T-helper 2 cell treated with Interferon-gamma antibody and Interleukin-4, amounts not matched to agents 5 μg/mL and 100 μg/mL, for 36 hours (primary cell): ENCODE data around the gene TOR2A.

Experiments used
- DNase-seq: peaks from one replicate; pipeline ENCODE4 v3.0.0; 2021; ENCODE audit warnings: low spot score
- H3K27ac Mint-ChIP-seq: one replicate; pipeline ENCODE4 v1.8.0; 2021; ENCODE audit warnings: mild to moderate bottlenecking, mixed read lengths
- H3K27me3 Mint-ChIP-seq: one replicate; pipeline ENCODE4 v1.8.0; 2021; ENCODE audit warnings: low read depth, mixed read lengths
- H3K36me3 Mint-ChIP-seq: one replicate; pipeline ENCODE4 v1.8.0; 2021; ENCODE audit warnings: low read depth, mixed read lengths
- H3K4me1 Mint-ChIP-seq: one replicate; pipeline ENCODE4 v1.8.0; 2021; ENCODE audit warnings: low read depth, mixed read lengths
- H3K4me3 Mint-ChIP-seq: one replicate; pipeline ENCODE4 v1.8.0; 2022; ENCODE audit warnings: mild to moderate bottlenecking, moderate library complexity, mixed read lengths
- H3K9me3 Mint-ChIP-seq: one replicate; pipeline ENCODE4 v1.8.0; 2021; ENCODE audit warnings: mixed read lengths

Gene TOR2A

GRCh38 chr9:127773272-127773671, 38.2 kb upstream of the TOR2A start:
- Mint-ChIP-seq H3K36me3 (peaks cover 68% of the 10 kb centered on the region), H3K27me3 (no peaks in the 10 kb centered on the region), H3K9me3 (no peaks in the 10 kb centered on the region), H3K4me3 (no peak overlapping the region), H3K4me1 (peaks cover 41% of the 10 kb centered on the region), H3K27ac (no peak overlapping the region)
- DNase-seq = no peak

- H3K27me3 Mint-ChIP-seq = no peaks in the 10 kb centered on the region
- no peak overlapping the region for H3K27ac Mint-ChIP-seq
- H3K4me1 Mint-ChIP-seq = peaks cover 44% of the 10 kb centered on the region
- no peak for DNase-seq
- no peak overlapping the region for H3K4me3 Mint-ChIP-seq
- H3K36me3 Mint-ChIP-seq = peaks cover 68% of the 10 kb centered on the region
- H3K9me3 Mint-ChIP-seq = no peaks in the 10 kb centered on the region
Observed at GRCh38 chr9:127772603-127773002, 37.5 kb upstream of the TOR2A start.

- H3K36me3 Mint-ChIP-seq = peaks cover 66% of the 10 kb centered on the region
- H3K4me1 Mint-ChIP-seq = peaks cover 49% of the 10 kb centered on the region
- no peak for DNase-seq
Observed at GRCh38 chr9:127771570-127772189, 36.6 kb upstream of the TOR2A start.

GRCh38 chr9:127770905-127771569, 35.9 kb upstream of the TOR2A start:
- Mint-ChIP-seq H3K27me3 (no peaks in the 10 kb centered on the region), H3K4me3 (peak overlapping the region; percentile 91), H3K27ac (peak overlapping the region; percentile 93), H3K9me3 (no peaks in the 10 kb centered on the region), H3K36me3 (peaks cover 64% of the 10 kb centered on the region), H3K4me1 (peaks cover 53% of the 10 kb centered on the region)
- DNase-seq = peak; percentile 97

More at GRCh38 chr9:127771570-127772189, 36.6 kb upstream of the TOR2A start:
- Mint-ChIP-seq H3K27me3 (no peaks in the 10 kb centered on the region), H3K4me3 (peak overlapping the region; percentile 91), H3K27ac (peak overlapping the region; percentile 93), H3K9me3 (no peaks in the 10 kb centered on the region)

GRCh38 chr9:127770583-127770904, 35.5 kb upstream of the TOR2A start:
- Mint-ChIP-seq H3K4me3 (peak overlapping the region; percentile 91), H3K4me1 (peaks cover 54% of the 10 kb centered on the region), H3K27me3 (no peaks in the 10 kb centered on the region), H3K9me3 (no peaks in the 10 kb centered on the region), H3K27ac (peak overlapping the region; percentile 93), H3K36me3 (peaks cover 69% of the 10 kb centered on the region)
- no peak for DNase-seq

GRCh38 chr9:127769929-127770582, 35.0 kb upstream of the TOR2A start:
- Mint-ChIP-seq H3K27ac (peak overlapping the region; percentile 93), H3K4me1 (peaks cover 57% of the 10 kb centered on the region), H3K36me3 (peaks cover 74% of the 10 kb centered on the region), H3K9me3 (no peaks in the 10 kb centered on the region), H3K4me3 (peak overlapping the region; percentile 91), H3K27me3 (no peaks in the 10 kb centered on the region)
- DNase-seq = no peak

GRCh38 chr9:127769101-127769500, 34.0 kb upstream of the TOR2A start:
- no peak for DNase-seq
- H3K4me1 Mint-ChIP-seq = peaks cover 59% of the 10 kb centered on the region
- no peaks in the 10 kb centered on the region for H3K9me3 Mint-ChIP-seq
- H3K4me3 Mint-ChIP-seq = peak overlapping the region; percentile 59
- peak overlapping the region; percentile 93 for H3K27ac Mint-ChIP-seq
- no peaks in the 10 kb centered on the region for H3K27me3 Mint-ChIP-seq
- H3K36me3 Mint-ChIP-seq = peaks cover 76% of the 10 kb centered on the region

GRCh38 chr9:127768698-127769097, 33.6 kb upstream of the TOR2A start:
- Mint-ChIP-seq H3K9me3 (no peaks in the 10 kb centered on the region), H3K27ac (peak overlapping the region; percentile 78), H3K4me1 (peaks cover 58% of the 10 kb centered on the region), H3K4me3 (peak overlapping the region; percentile 59), H3K36me3 (peaks cover 76% of the 10 kb centered on the region), H3K27me3 (no peaks in the 10 kb centered on the region)
- no peak for DNase-seq

- Mint-ChIP-seq H3K4me3 (peak overlapping the region; percentile 72), H3K9me3 (no peaks in the 10 kb centered on the region), H3K4me1 (peaks cover 55% of the 10 kb centered on the region), H3K27ac (peak overlapping the region; percentile 86), H3K36me3 (peaks cover 77% of the 10 kb centered on the region), H3K27me3 (no peaks in the 10 kb centered on the region)
- DNase-seq = no peak
Observed at GRCh38 chr9:127767909-127768331, 32.8 kb upstream of the TOR2A start.

GRCh38 chr9:127767410-127767809, 32.3 kb upstream of the TOR2A start:
- DNase-seq = no peak
- Mint-ChIP-seq H3K4me1 (peaks cover 54% of the 10 kb centered on the region), H3K27me3 (no peaks in the 10 kb centered on the region), H3K27ac (peak overlapping the region; percentile 86), H3K36me3 (peaks cover 80% of the 10 kb centered on the region), H3K9me3 (no peaks in the 10 kb centered on the region), H3K4me3 (peak overlapping the region; percentile 72)

- Mint-ChIP-seq H3K27me3 (no peaks in the 10 kb centered on the region), H3K9me3 (no peaks in the 10 kb centered on the region), H3K27ac (peak overlapping the region; percentile 65), H3K4me1 (peaks cover 40% of the 10 kb centered on the region), H3K4me3 (no peak overlapping the region), H3K36me3 (peaks cover 79% of the 10 kb centered on the region)
- no peak for DNase-seq
Observed at GRCh38 chr9:127765418-127765817, 30.3 kb upstream of the TOR2A start.

GRCh38 chr9:127763918-127764384, 28.9 kb upstream of the TOR2A start:
- no peaks in the 10 kb centered on the region for H3K27me3 Mint-ChIP-seq
- H3K36me3 Mint-ChIP-seq = peaks cover 66% of the 10 kb centered on the region
- no peak for DNase-seq
- no peak overlapping the region for H3K4me3 Mint-ChIP-seq
- no peaks in the 10 kb centered on the region for H3K9me3 Mint-ChIP-seq
- H3K4me1 Mint-ChIP-seq = peaks cover 33% of the 10 kb centered on the region
- H3K27ac Mint-ChIP-seq = peak overlapping the region; percentile 16

GRCh38 chr9:127762111-127762676, 27.1 kb upstream of the TOR2A start:
- Mint-ChIP-seq H3K27me3 (no peaks in the 10 kb centered on the region), H3K9me3 (no peaks in the 10 kb centered on the region), H3K4me1 (peaks cover 22% of the 10 kb centered on the region), H3K36me3 (peaks cover 61% of the 10 kb centered on the region), H3K4me3 (no peak overlapping the region), H3K27ac (peak overlapping the region; percentile 27)
- no peak for DNase-seq

GRCh38 chr9:127761491-127761956, 26.4 kb upstream of the TOR2A start:
- Mint-ChIP-seq H3K27me3 (no peaks in the 10 kb centered on the region), H3K4me3 (no peak overlapping the region), H3K9me3 (no peaks in the 10 kb centered on the region), H3K36me3 (peaks cover 60% of the 10 kb centered on the region), H3K4me1 (peaks cover 19% of the 10 kb centered on the region), H3K27ac (no peak overlapping the region)
- no peak for DNase-seq
